ENCODE results near the gene AFF2.

Gene AFF2

GRCh38 chrX:148633218-148633908 is 132.9 kb downstream of the AFF2 start:
- no peak overlapping the region for H3K27ac ChIP-seq (ENCODE audit: low read depth, low read length, severe bottlenecking)
- H3K4me1 ChIP-seq (ENCODE audit: control insufficient read depth, insufficient read depth, low read length, poor library complexity, severe bottlenecking) = no peaks in the 10 kb centered on the region
- 71 to 100% methylated on average over 2 of the region's 7 CpGs for WGBS, 2 experiments (ENCODE audit: insufficient coverage in 2 of 2)
- H3K4me3 ChIP-seq (ENCODE audit: extremely low read depth, insufficient read depth, low read length, poor library complexity, severe bottlenecking) = no peak overlapping the region
- no peaks in the 10 kb centered on the region for H3K9me3 ChIP-seq (ENCODE audit: control insufficient read depth, low read length)
- H3K36me3 ChIP-seq (ENCODE audit: control insufficient read depth, insufficient read depth, low read length) = no peaks in the 10 kb centered on the region

DNA sequence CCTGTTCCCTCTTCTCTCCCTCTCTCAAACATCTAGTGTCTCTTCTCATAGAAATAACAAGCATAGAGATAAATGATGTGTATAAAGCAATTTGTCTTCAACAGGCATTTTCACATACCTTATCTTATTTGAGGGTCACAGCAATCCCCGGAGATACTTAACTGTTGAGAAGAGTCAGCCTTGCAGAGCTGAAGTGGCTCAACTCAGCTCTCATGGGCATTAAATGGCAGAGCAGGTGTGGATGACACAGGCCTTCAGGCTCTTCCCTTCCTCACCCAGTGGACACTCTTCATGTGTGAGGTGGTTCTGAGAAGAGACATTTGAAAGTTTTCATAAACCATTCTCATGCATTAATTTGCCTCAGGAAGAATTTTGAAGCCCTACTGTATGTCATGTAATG is 134.2 kb downstream of the AFF2 start:
- no CpG with 5 or more reads among the region's 1 CpG for WGBS, 2 experiments (ENCODE audit: insufficient coverage in 2 of 2)
- Histone ChIP-seq H3K36me3 (ENCODE audit: control insufficient read depth, insufficient read depth, low read length) (no peaks in the 10 kb centered on the region), H3K4me1 (ENCODE audit: control insufficient read depth, insufficient read depth, low read length, poor library complexity, severe bottlenecking) (no peaks in the 10 kb centered on the region), H3K27ac (ENCODE audit: low read depth, low read length, severe bottlenecking) (no peak overlapping the region), H3K9me3 (ENCODE audit: control insufficient read depth, low read length) (no peaks in the 10 kb centered on the region), H3K4me3 (ENCODE audit: extremely low read depth, insufficient read depth, low read length, poor library complexity, severe bottlenecking) (no peak overlapping the region)

DNA sequence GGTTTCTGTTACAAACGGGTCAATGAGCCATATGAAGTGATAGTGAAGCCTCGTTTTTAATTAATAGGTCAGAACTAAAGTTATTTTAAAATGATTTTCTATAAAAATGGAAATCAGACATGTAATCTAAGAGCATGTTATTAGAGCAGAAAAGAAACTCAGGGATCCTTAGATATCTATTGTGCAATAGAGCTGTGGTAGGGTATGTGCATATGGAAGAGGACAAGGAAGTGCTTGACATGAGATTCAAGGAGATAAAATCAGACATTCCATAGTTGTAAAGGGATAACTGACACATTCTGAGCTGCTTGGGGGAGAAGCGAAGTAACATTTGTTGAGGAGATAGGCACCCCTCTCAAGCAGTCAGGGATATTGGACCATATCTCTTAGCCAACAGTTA is 143.0 kb downstream of the AFF2 start:
- WGBS, 2 experiments (ENCODE audit: insufficient coverage in 2 of 2) = no CpG with 5 or more reads among the region's 3 CpGs
- Histone ChIP-seq H3K36me3 (ENCODE audit: control insufficient read depth, insufficient read depth, low read length) (no peaks in the 10 kb centered on the region), H3K4me3 (ENCODE audit: extremely low read depth, insufficient read depth, low read length, poor library complexity, severe bottlenecking) (no peak overlapping the region), H3K4me1 (ENCODE audit: control insufficient read depth, insufficient read depth, low read length, poor library complexity, severe bottlenecking) (no peaks in the 10 kb centered on the region), H3K9me3 (ENCODE audit: control insufficient read depth, low read length) (no peaks in the 10 kb centered on the region), H3K27ac (ENCODE audit: low read depth, low read length, severe bottlenecking) (no peak overlapping the region)

GRCh38 chrX:148647651-148648050 is 147.2 kb downstream of the AFF2 start:
- H3K4me3 ChIP-seq (ENCODE audit: extremely low read depth, insufficient read depth, low read length, poor library complexity, severe bottlenecking) = no peak overlapping the region
- H3K4me1 ChIP-seq (ENCODE audit: control insufficient read depth, insufficient read depth, low read length, poor library complexity, severe bottlenecking) = no peaks in the 10 kb centered on the region
- no peaks in the 10 kb centered on the region for H3K9me3 ChIP-seq (ENCODE audit: control insufficient read depth, low read length)
- H3K36me3 ChIP-seq (ENCODE audit: control insufficient read depth, insufficient read depth, low read length) = no peaks in the 10 kb centered on the region
- no CpG with 5 or more reads among the region's 4 CpGs for WGBS, 2 experiments (ENCODE audit: insufficient coverage in 2 of 2)
- no peak overlapping the region for H3K27ac ChIP-seq (ENCODE audit: low read depth, low read length, severe bottlenecking)

- WGBS, 2 experiments (ENCODE audit: insufficient coverage in 2 of 2) = 80 to 86% methylated on average over 1 of the region's 8 CpGs
Measured at GRCh38 chrX:148649145-148649795, 148.9 kb downstream of the AFF2 start.

DNA sequence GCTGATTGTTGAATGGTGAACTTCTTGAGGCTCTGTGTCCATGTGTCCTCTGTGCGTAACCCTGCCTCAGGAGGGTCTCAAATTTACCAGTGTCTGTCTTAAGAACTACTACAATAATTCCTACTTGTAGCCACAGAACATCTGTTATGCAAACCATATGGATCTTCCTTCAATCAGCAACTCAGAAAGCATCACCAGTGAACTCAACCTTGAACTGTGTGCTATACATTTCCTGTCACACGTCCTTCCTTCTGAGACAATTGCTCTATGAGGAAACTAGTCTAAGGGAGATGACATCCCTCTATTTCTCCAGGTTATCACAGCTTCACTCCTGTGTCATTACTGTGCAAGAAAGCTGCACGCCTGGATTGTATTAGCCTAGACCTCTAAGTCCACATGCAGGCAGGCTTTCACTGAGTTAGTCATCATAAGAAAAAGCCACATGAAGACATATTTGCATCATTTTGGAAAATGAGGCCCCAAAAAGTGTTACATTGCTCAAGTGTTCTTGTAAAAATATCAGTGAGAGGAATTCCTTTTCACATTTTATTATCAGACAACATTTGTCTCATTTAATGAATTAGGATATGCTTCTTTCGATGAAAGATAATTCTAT is 157.8 kb downstream of the AFF2 start:
- 100% methylated on average over 1 of the region's 4 CpGs; no CpG with 5 or more reads in 1 of the 2 experiments for WGBS, 2 experiments (ENCODE audit: insufficient coverage in 2 of 2)
- H3K4me3 ChIP-seq (ENCODE audit: extremely low read depth, insufficient read depth, low read length, poor library complexity, severe bottlenecking) = no peak overlapping the region
- no peak overlapping the region for H3K27ac ChIP-seq (ENCODE audit: low read depth, low read length, severe bottlenecking)
- no peaks in the 10 kb centered on the region for H3K9me3 ChIP-seq (ENCODE audit: control insufficient read depth, low read length)
- no peaks in the 10 kb centered on the region for H3K4me1 ChIP-seq (ENCODE audit: control insufficient read depth, insufficient read depth, low read length, poor library complexity, severe bottlenecking)
- no peaks in the 10 kb centered on the region for H3K36me3 ChIP-seq (ENCODE audit: control insufficient read depth, insufficient read depth, low read length)

More at GRCh38 chrX:148649145-148649795, 148.9 kb downstream of the AFF2 start:
- no peaks in the 10 kb centered on the region for H3K4me1 ChIP-seq (ENCODE audit: control insufficient read depth, insufficient read depth, low read length, poor library complexity, severe bottlenecking)
- H3K36me3 ChIP-seq (ENCODE audit: control insufficient read depth, insufficient read depth, low read length) = no peaks in the 10 kb centered on the region
- no peaks in the 10 kb centered on the region for H3K9me3 ChIP-seq (ENCODE audit: control insufficient read depth, low read length)
- no peak overlapping the region for H3K27ac ChIP-seq (ENCODE audit: low read depth, low read length, severe bottlenecking)
- H3K4me3 ChIP-seq (ENCODE audit: extremely low read depth, insufficient read depth, low read length, poor library complexity, severe bottlenecking) = no peak overlapping the region

GRCh38 chrX:148659481-148659880 is 159.1 kb downstream of the AFF2 start:
- H3K4me3 ChIP-seq (ENCODE audit: extremely low read depth, insufficient read depth, low read length, poor library complexity, severe bottlenecking) = no peak overlapping the region
- H3K36me3 ChIP-seq (ENCODE audit: control insufficient read depth, insufficient read depth, low read length) = no peaks in the 10 kb centered on the region
- H3K9me3 ChIP-seq (ENCODE audit: control insufficient read depth, low read length) = no peaks in the 10 kb centered on the region
- no peaks in the 10 kb centered on the region for H3K4me1 ChIP-seq (ENCODE audit: control insufficient read depth, insufficient read depth, low read length, poor library complexity, severe bottlenecking)
- H3K27ac ChIP-seq (ENCODE audit: low read depth, low read length, severe bottlenecking) = no peak overlapping the region

DNA sequence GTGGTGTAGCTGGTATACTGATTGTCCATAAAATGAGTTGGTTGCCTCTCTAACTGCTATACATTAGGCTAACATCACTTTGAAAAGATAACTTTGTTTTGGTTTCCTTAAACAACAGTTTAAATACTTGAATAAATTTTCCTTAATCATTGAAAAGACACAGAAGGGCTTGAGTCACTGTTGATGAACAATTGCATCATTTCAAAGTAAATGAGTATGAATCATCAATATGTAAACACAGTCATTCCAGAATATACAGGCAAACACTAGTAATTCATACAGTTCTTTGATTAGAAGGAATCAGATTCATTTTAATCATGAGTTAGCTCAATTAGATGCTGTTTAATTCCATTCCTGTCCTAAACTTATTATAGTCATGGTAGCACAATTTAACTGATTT is 160.6 kb downstream of the AFF2 start:
- H3K4me1 ChIP-seq (ENCODE audit: control insufficient read depth, insufficient read depth, low read length, poor library complexity, severe bottlenecking) = no peaks in the 10 kb centered on the region
- no peak overlapping the region for H3K27ac ChIP-seq (ENCODE audit: low read depth, low read length, severe bottlenecking)
- H3K36me3 ChIP-seq (ENCODE audit: control insufficient read depth, insufficient read depth, low read length) = no peaks in the 10 kb centered on the region
- H3K4me3 ChIP-seq (ENCODE audit: extremely low read depth, insufficient read depth, low read length, poor library complexity, severe bottlenecking) = no peak overlapping the region
- no peaks in the 10 kb centered on the region for H3K9me3 ChIP-seq (ENCODE audit: control insufficient read depth, low read length)

- Histone ChIP-seq H3K4me3 (ENCODE audit: extremely low read depth, insufficient read depth, low read length, poor library complexity, severe bottlenecking) (no peak overlapping the region), H3K4me1 (ENCODE audit: control insufficient read depth, insufficient read depth, low read length, poor library complexity, severe bottlenecking) (no peaks in the 10 kb centered on the region), H3K27ac (ENCODE audit: low read depth, low read length, severe bottlenecking) (no peak overlapping the region), H3K9me3 (ENCODE audit: control insufficient read depth, low read length) (no peaks in the 10 kb centered on the region), H3K36me3 (ENCODE audit: control insufficient read depth, insufficient read depth, low read length) (no peaks in the 10 kb centered on the region)
- no CpG with 5 or more reads among the region's 1 CpG for WGBS, 2 experiments (ENCODE audit: insufficient coverage in 2 of 2)
Measured at GRCh38 chrX:148662014-148662413, 161.6 kb downstream of the AFF2 start.

DNA sequence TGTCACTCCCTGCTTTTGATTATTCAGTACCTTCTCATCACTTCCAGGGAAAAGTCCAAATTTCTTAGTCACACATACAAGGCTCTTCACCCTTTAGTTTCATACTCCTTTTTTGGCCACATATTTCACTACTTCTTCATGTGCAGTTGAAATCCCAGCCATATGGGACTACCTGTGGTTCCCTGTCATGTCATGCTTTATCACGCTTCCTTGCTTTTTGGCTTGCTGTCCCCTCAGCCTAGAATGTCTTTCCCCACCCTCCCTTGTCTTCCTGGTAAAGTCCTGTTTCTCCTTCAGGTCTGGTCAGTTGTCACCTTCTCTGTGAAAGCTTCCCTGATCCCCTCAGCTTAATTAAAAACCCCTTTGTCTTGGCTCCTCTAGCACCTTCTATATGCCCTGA is 163.8 kb downstream of the AFF2 start:
- Histone ChIP-seq H3K4me1 (ENCODE audit: control insufficient read depth, insufficient read depth, low read length, poor library complexity, severe bottlenecking) (no peaks in the 10 kb centered on the region), H3K27ac (ENCODE audit: low read depth, low read length, severe bottlenecking) (no peak overlapping the region), H3K9me3 (ENCODE audit: control insufficient read depth, low read length) (peaks cover 9% of the 10 kb centered on the region), H3K36me3 (ENCODE audit: control insufficient read depth, insufficient read depth, low read length) (no peaks in the 10 kb centered on the region), H3K4me3 (ENCODE audit: extremely low read depth, insufficient read depth, low read length, poor library complexity, severe bottlenecking) (no peak overlapping the region)
- WGBS, 2 experiments (ENCODE audit: insufficient coverage in 2 of 2) = 67 to 88% methylated on average over 1 of the region's 1 CpG

DNA sequence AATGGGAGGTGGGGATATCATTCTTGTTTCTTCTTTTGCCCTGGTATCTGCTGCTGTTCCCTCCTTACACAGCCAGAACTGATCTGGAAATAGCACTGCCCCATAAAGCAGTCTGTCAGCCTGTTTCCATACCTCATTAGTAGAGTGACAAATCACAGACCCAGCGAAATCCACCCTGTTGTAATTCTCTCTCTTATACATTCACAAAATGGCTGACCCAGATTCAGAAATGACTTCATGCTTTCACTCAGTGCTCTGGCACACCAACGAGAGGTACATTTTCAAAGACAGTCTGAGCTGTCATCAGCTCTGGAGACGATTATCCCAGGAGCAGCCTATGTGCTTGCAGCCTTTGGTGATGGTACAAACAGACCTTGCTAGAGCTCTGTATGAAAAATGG is 164.6 kb downstream of the AFF2 start:
- H3K4me1 ChIP-seq (ENCODE audit: control insufficient read depth, insufficient read depth, low read length, poor library complexity, severe bottlenecking) = no peaks in the 10 kb centered on the region
- H3K9me3 ChIP-seq (ENCODE audit: control insufficient read depth, low read length) = peaks cover 10% of the 10 kb centered on the region
- no peaks in the 10 kb centered on the region for H3K36me3 ChIP-seq (ENCODE audit: control insufficient read depth, insufficient read depth, low read length)
- no peak overlapping the region for H3K27ac ChIP-seq (ENCODE audit: low read depth, low read length, severe bottlenecking)
- H3K4me3 ChIP-seq (ENCODE audit: extremely low read depth, insufficient read depth, low read length, poor library complexity, severe bottlenecking) = no peak overlapping the region
- WGBS, 2 experiments (ENCODE audit: insufficient coverage in 2 of 2) = 71 to 94% methylated on average over 1 to 2 of the region's 3 CpGs
